HFF-Myc (cell line): Measurements from ENCODE around the gene OR7A5.

Experiments
- DNase-seq: peaks from one replicate; pipeline ENCODE4 v3.0.0-alpha.2; 2011; ENCODE audit warnings: low read depth; ENCODE audit errors: extremely low read depth
- H3K4me3 ChIP-seq: replicated peaks from 2 replicates; pipeline ENCODE4 v1.5.1; 2011; ENCODE audit warnings: low read depth, mild to moderate bottlenecking, control low read depth, low read length
- TF ChIP-seq, protein P1 (sequence below): IDR thresholded peaks from 2 replicates; pipeline ENCODE4 v1.5.1; 2012; ENCODE audit warnings: mild to moderate bottlenecking, low read depth, low read length, control low read depth; ENCODE audit errors: missing control alignments

The OR7A5 gene

DNA sequence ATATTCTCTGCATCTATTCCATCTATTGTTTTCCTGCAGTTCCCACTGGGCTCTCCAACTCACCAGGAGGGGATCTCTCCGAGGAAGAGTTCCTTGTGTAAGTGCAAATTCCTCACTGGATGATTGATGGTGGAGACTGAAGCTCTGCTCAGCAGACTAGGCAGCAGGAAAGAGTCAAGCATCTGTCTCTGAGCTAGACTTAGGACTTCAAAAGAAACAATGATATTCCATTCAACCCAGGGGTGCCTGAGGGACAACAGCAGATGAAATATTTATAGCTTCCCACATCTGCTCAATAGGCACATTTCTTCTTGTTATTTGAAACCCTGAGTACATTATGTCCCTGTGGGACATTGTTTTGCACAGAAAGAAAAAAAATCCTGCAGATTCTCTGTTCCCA, at the start of gene OR7A5, which contains the start of gene OR7C1:
TSS of gene OR7A5 (minus strand) at position 175 of the 400 bp plus-strand sequence. CDS start 6,944 bp downstream, outside the sequence.
TSS of gene OR7C1 (minus strand) at position 175 of the 400 bp plus-strand sequence. CDS start 35,049 bp downstream, outside the sequence.
- DNase-seq = no peak
- H3K4me3 ChIP-seq = no peak within 1 kb of the TSS
- TF ChIP-seq, protein P1, sequence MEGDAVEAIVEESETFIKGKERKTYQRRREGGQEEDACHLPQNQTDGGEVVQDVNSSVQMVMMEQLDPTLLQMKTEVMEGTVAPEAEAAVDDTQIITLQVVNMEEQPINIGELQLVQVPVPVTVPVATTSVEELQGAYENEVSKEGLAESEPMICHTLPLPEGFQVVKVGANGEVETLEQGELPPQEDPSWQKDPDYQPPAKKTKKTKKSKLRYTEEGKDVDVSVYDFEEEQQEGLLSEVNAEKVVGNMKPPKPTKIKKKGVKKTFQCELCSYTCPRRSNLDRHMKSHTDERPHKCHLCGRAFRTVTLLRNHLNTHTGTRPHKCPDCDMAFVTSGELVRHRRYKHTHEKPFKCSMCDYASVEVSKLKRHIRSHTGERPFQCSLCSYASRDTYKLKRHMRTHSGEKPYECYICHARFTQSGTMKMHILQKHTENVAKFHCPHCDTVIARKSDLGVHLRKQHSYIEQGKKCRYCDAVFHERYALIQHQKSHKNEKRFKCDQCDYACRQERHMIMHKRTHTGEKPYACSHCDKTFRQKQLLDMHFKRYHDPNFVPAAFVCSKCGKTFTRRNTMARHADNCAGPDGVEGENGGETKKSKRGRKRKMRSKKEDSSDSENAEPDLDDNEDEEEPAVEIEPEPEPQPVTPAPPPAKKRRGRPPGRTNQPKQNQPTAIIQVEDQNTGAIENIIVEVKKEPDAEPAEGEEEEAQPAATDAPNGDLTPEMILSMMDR = no peak

DNA sequence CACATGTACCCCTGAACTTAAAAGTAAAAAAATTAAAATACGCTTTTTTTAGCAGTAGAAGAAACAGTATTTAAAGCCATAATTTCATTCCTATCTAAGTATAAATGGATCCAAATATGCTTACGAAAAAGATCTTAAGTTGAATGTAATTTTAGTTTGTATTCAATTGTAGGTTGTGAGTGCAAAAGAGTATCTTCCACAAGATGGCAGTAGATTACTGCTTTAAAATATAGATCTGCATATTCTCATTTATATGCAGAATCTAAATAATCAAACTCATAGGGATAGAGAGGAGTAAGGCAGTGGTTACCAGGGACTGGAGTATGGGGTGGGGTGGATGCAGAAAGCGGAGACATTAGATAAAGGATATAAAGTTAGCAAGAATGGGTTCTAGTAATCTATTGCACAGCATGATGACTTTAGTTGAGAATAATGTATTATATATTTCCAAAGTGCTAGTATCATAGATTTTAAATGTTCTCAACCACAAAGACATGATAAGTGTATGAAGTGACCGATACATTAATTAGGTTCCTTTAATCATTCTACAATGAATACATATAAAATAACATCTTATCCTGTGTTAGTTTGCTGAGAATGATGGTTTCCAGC, 36.7 kb upstream of the OR7A5 start:
- H3K4me3 ChIP-seq = no peak overlapping the region
- DNase-seq = no peak
- TF ChIP-seq, protein P1 = peak; percentile 24

- TF ChIP-seq, protein P1 = no peak
- H3K4me3 ChIP-seq = no peak overlapping the region
- no peak for DNase-seq
These were observed 33.5 kb upstream of the OR7A5 start for GRCh38 chr19:14868497-14868896.

DNA sequence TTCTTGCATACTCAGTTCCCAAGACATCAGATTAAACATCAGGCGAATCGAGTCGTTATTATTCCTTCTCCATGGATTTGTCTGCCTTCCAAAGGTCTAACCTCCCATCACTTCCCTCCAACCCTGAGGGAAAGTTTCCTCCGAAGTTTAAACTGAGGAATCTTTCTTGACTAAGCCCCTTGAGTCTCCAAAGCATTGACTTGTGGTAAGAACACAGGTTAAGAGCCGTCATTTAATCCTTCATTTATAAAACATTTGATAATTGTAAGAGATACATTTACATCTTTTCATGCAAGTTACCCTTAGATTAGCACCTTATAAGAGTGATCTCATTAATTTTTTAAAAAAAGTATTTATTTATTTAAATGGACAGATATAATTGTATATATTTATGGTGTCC, 13.8 kb upstream of the OR7A5 start, which contains the start of gene OR7A10:
TSS of gene OR7A10 (minus strand) at position 101 of the 400 bp plus-strand sequence. CDS start 7,045 bp downstream, outside the sequence.
- TF ChIP-seq, protein P1 = no peak
- H3K4me3 ChIP-seq = no peak within 1 kb of the TSS
- no peak for DNase-seq

DNA sequence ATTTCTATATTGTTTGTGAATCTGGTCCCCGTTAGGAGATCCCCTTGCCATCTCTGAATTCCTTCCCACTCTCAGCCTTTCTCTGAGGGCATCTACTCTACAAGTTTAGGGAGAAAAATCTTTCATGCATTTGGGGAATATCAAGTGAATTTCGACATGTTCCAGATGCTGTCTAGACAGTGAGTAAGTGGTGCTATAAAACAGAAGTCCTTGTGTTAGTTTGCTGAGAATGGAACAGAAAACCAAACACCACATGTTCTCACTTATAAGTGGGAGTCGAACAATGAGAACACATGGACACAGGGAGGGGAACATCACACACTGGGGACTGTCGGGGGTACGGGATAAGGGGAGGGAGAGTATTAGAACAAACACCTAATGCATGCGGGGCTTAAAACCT, 8.6 kb upstream of the OR7A5 start:
- H3K4me3 ChIP-seq = no peak overlapping the region
- TF ChIP-seq, protein P1 = no peak
- no peak for DNase-seq

- H3K4me3 ChIP-seq = no peak overlapping the region
- DNase-seq = no peak
- TF ChIP-seq, protein P1 = no peak
These were observed 8.2 kb upstream of the OR7A5 start for GRCh38 chr19:14843169-14843568.
